ENCODE results near the gene CES2. TPM values are rescaled to one million over a fixed set of nuclear protein-coding genes. Genes with fewer than 3 reads are reported as not detected.

The CES2 gene
- total and polyA plus RNA-seq, 2 donors (not counting 3 experiments of a cell fraction or from before 2014, with no cell fraction given): 19.1 to 28.8 TPM

DNA sequence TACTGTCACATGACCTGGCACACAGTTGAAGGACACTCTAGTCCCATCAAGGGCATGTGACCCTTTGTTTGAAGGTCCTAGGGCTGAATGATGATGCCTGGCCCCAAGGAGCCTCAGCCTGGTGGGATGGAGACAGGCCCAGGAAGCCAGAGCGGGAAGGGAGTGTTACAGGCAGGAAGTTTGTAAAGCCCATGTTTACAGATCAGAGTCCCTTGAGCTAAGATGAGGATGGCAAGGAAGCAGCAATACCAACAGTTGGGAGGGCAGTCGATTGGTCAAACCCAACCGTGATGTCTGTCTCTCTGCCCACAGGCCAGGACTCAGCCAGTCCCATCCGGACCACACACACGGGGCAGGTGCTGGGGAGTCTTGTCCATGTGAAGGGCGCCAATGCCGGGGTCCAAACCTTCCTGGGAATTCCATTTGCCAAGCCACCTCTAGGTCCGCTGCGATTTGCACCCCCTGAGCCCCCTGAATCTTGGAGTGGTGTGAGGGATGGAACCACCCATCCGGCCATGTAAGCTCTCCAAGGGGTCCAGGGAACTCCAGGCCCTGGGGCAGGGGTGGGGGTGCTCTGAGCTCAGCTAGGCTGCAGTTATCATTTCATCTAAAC, 2.5 kb downstream of the CES2 start:
- Histone ChIP-seq H3K4me2 (ENCODE audit: insufficient read depth, low read length) (no peak overlapping the region), H3K9me3 (replicated peaks; ENCODE audit: control insufficient read depth, insufficient read depth, low read length) (no peaks in the 10 kb centered on the region), H3K9ac (replicated peaks; ENCODE audit: extremely low read depth, insufficient read depth, low read length) (no peak overlapping the region), H3K79me2 (ENCODE audit: control insufficient read depth, insufficient read depth, low read length) (peaks cover 20% of the 10 kb centered on the region), H2AFZ (ENCODE audit: low read depth, low read length) (no peak overlapping the region), H3K27ac (ENCODE audit: insufficient read depth, low read depth, low read length) (no peak overlapping the region), H3K36me3 (ENCODE audit: control insufficient read depth in 2 of 2, extremely low read depth in 1 of 2, insufficient read depth in 2 of 2, low read length in 2 of 2) (peaks cover 0 to 23% of the 10 kb centered on the region in 2 experiments), H3K9me1 (replicated peaks; ENCODE audit: control insufficient read depth, extremely low read depth, insufficient read depth, low read length) (no peaks in the 10 kb centered on the region), H3K27me3 (ENCODE audit: control insufficient read depth in 2 of 2, insufficient read depth in 2 of 2, low read length in 2 of 2) (no peaks in the 10 kb centered on the region), H3K4me3 (replicated peaks in 1 of 3; ENCODE audit: insufficient read depth in 1 of 3, low read depth in 1 of 3, low read length in 3 of 3) (no peak overlapping the region), H3K4me1 (ENCODE audit: control insufficient read depth, extremely low read depth, insufficient read depth, low read length) (peaks cover 7% of the 10 kb centered on the region), H4K20me1 (replicated peaks; ENCODE audit: control insufficient read depth, extremely low read depth, insufficient read depth, low read length) (no peaks in the 10 kb centered on the region)
- no TSS peak for BruUV-seq (replicated peaks)
- intact Hi-C loops (cut with micrococcal nuclease): no loop called here
- CTCF ChIA-PET: interaction anchor here (1.1 to 1.5 kb wide), 2 partner anchors 15 to 42 kb away, joined by 3 to 4 read pairs; no protein-coding TSS in a partner anchor
- no peak for TF ChIP-seq FOS (IDR thresholded peaks at IDR 0.05; ENCODE audit: borderline replicate concordance, insufficient read depth, low read length)
- TF ChIP-seq MYC (IDR thresholded peaks at IDR 0.05; ENCODE audit: low read depth, low read length): no peak
- no peak for TF ChIP-seq JUN (IDR thresholded peaks at IDR 0.05; ENCODE audit: borderline replicate concordance, insufficient read depth, insufficient read length, low read depth)
- TF ChIP-seq POLR2A (IDR thresholded peaks at IDR 0.05; ENCODE audit: low read depth, low read length): no peak
- TF ChIP-seq POLR2AphosphoS5 (IDR thresholded peaks at IDR 0.05; ENCODE audit: insufficient read depth, low read depth, low read length): no peak
- dilution Hi-C loops (cut with MboI; ENCODE audit: extremely low pct_ligation_motif_present, low sequenced_read_pairs): no loop called here
- DNase-seq (ENCODE audit: low read depth, low spot score) (no peak), FAIRE-seq (no peak)
- POLR2A ChIA-PET: no interaction called here

DNA sequence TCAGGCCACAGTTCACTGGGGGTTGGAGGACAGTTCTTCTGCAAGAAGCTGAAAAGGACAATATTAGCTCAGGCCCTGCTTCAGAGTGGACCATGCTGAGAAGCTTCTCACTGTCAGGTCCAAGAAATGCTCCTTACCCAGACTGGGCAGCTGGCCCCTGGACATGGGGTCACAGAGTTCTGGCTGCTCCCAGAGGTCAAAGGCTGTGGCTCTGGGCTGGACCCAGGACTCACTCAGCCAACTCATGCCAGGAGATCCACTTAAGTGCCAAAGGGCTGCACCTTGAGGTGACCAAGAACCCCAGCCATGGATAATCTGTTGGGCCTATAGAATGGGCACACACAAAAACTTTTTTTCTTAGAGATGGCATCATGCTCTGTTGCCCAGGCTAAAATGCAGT, 4.0 kb downstream of the CES2 start:
- ChIA-PET CTCF (no interaction called here), POLR2A (no interaction called here)
- peaks cover 0 to 30% of the 10 kb centered on the region in 2 experiments for H3K36me3 ChIP-seq (ENCODE audit: control insufficient read depth in 2 of 2, extremely low read depth in 1 of 2, insufficient read depth in 2 of 2, low read length in 2 of 2)
- H3K4me3 ChIP-seq (replicated peaks in 1 of 3; ENCODE audit: insufficient read depth in 1 of 3, low read depth in 1 of 3, low read length in 3 of 3): no peak overlapping the region
- H4K20me1 ChIP-seq (replicated peaks; ENCODE audit: control insufficient read depth, extremely low read depth, insufficient read depth, low read length): no peaks in the 10 kb centered on the region
- H3K27ac ChIP-seq (ENCODE audit: insufficient read depth, low read depth, low read length): no peak overlapping the region
- H2AFZ ChIP-seq (ENCODE audit: low read depth, low read length): no peak overlapping the region
- no peaks in the 10 kb centered on the region for H3K4me1 ChIP-seq (ENCODE audit: control insufficient read depth, extremely low read depth, insufficient read depth, low read length)
- no peak for FAIRE-seq
- intact Hi-C loops (cut with micrococcal nuclease): no loop called here
- H3K9me1 ChIP-seq (replicated peaks; ENCODE audit: control insufficient read depth, extremely low read depth, insufficient read depth, low read length): no peaks in the 10 kb centered on the region
- H3K79me2 ChIP-seq (ENCODE audit: control insufficient read depth, insufficient read depth, low read length): peaks cover 12% of the 10 kb centered on the region
- TF ChIP-seq, protein P1, sequence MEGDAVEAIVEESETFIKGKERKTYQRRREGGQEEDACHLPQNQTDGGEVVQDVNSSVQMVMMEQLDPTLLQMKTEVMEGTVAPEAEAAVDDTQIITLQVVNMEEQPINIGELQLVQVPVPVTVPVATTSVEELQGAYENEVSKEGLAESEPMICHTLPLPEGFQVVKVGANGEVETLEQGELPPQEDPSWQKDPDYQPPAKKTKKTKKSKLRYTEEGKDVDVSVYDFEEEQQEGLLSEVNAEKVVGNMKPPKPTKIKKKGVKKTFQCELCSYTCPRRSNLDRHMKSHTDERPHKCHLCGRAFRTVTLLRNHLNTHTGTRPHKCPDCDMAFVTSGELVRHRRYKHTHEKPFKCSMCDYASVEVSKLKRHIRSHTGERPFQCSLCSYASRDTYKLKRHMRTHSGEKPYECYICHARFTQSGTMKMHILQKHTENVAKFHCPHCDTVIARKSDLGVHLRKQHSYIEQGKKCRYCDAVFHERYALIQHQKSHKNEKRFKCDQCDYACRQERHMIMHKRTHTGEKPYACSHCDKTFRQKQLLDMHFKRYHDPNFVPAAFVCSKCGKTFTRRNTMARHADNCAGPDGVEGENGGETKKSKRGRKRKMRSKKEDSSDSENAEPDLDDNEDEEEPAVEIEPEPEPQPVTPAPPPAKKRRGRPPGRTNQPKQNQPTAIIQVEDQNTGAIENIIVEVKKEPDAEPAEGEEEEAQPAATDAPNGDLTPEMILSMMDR (IDR thresholded peaks at IDR 0.05; ENCODE audit: extremely low read depth in 1 of 2, insufficient read depth in 1 of 2, low read depth in 1 of 2, low read length in 2 of 2): no peak
- TF ChIP-seq MYC (IDR thresholded peaks at IDR 0.05; ENCODE audit: low read depth, low read length): no peak
- TF ChIP-seq POLR2AphosphoS5 (IDR thresholded peaks at IDR 0.05; ENCODE audit: insufficient read depth, low read depth, low read length): no peak
- no peak for TF ChIP-seq POLR2A (IDR thresholded peaks at IDR 0.05; ENCODE audit: low read depth, low read length)
- TF ChIP-seq EZH2 (IDR thresholded peaks at IDR 0.05; ENCODE audit: borderline replicate concordance, low read depth, low read length, severe bottlenecking): no peak
- TF ChIP-seq JUN (IDR thresholded peaks at IDR 0.05; ENCODE audit: borderline replicate concordance, insufficient read depth, insufficient read length, low read depth): no peak
- TF ChIP-seq, protein P2, sequence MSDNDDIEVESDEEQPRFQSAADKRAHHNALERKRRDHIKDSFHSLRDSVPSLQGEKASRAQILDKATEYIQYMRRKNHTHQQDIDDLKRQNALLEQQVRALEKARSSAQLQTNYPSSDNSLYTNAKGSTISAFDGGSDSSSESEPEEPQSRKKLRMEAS (IDR thresholded peaks at IDR 0.05; ENCODE audit: insufficient read depth, insufficient read length): no peak
- no peak for TF ChIP-seq GATA2 (IDR thresholded peaks at IDR 0.05; ENCODE audit: insufficient read depth, insufficient read length, low read depth, low read length)
- TF ChIP-seq FOS (IDR thresholded peaks at IDR 0.05; ENCODE audit: borderline replicate concordance, insufficient read depth, low read length): no peak
- no peaks in the 10 kb centered on the region for H3K9me3 ChIP-seq (replicated peaks; ENCODE audit: control insufficient read depth, insufficient read depth, low read length)
- no peak overlapping the region for H3K4me2 ChIP-seq (ENCODE audit: insufficient read depth, low read length)
- no peak for DNase-seq (ENCODE audit: low read depth, low spot score)
- no TSS peak for BruUV-seq (replicated peaks)
- no peak overlapping the region for H3K9ac ChIP-seq (replicated peaks; ENCODE audit: extremely low read depth, insufficient read depth, low read length)
- no peaks in the 10 kb centered on the region for H3K27me3 ChIP-seq (ENCODE audit: control insufficient read depth in 2 of 2, insufficient read depth in 2 of 2, low read length in 2 of 2)
- dilution Hi-C loops (cut with MboI; ENCODE audit: extremely low pct_ligation_motif_present, low sequenced_read_pairs): no loop called here

Measured in endothelial cell of umbilical vein (primary cell).